22Rv1 (cell line): ENCODE data around the gene C20orf202.

Experiments used
- H3K27ac ChIP-seq: fragments of 450-650 bp; 2 replicates; pipeline ENCODE4 v1.5.1; 2017
- CTCF ChIP-seq: fragments of 450-650 bp; IDR thresholded peaks from 2 replicates; pipeline ENCODE4 v1.5.1; 2017; ENCODE audit warnings: mild to moderate bottlenecking
- ZFX ChIP-seq: fragments of 450-650 bp; IDR thresholded peaks from 2 replicates; pipeline ENCODE4 v1.6.1; 2017; ENCODE audit warnings: antibody characterized with exemption, borderline replicate concordance

C20orf202 gene

GRCh38 chr20:1199964-1200363, 3.3 kb upstream of the C20orf202 start:
- no peak overlapping the region for H3K27ac ChIP-seq
- TF ChIP-seq CTCF (no peak), ZFX (no peak)

GRCh38 chr20:1203630-1204029, 376 bp downstream of the C20orf202 start:
- H3K27ac ChIP-seq, result no peak overlapping the region
- TF ChIP-seq ZFX (no peak), CTCF (no peak)

- H3K27ac ChIP-seq, result no peak overlapping the region
- TF ChIP-seq ZFX (no peak), CTCF (no peak)
These were observed 859 bp downstream of the C20orf202 start for GRCh38 chr20:1204113-1204512.

- H3K27ac ChIP-seq, result no peak overlapping the region
- no peak for TF ChIP-seq CTCF
- TF ChIP-seq ZFX, result no peak
These were observed 1.3 kb downstream of the C20orf202 start for GRCh38 chr20:1204576-1204975.

- TF ChIP-seq CTCF (no peak), ZFX (no peak)
- H3K27ac ChIP-seq, result no peak overlapping the region
These were observed 2.5 kb downstream of the C20orf202 start for GRCh38 chr20:1205802-1206201.

- TF ChIP-seq ZFX (no peak), CTCF (no peak)
These were observed 3.3 kb downstream of the C20orf202 start for GRCh38 chr20:1206366-1207148.

GRCh38 chr20:1207293-1207878, 4.1 kb downstream of the C20orf202 start:
- H3K27ac ChIP-seq, result no peak overlapping the region
- TF ChIP-seq CTCF (no peak), ZFX (no peak)

More at GRCh38 chr20:1206366-1207148, 3.3 kb downstream of the C20orf202 start:
- no peak overlapping the region for H3K27ac ChIP-seq
